ENCODE data around the gene ADNP2.
"Not testable (repeated sequence)": the region's sequence is repeated elsewhere in the genome, so short reads cannot be mapped to it uniquely, and the experiment has no call there.

The ADNP2 gene

GRCh38 chr18:80161781-80162417 lies 52.8 kb downstream of the ADNP2 start:
- Histone ChIP-seq H3K27me3 (peaks cover 40% of the 10 kb centered on the region), H3K27ac (no peak overlapping the region), H3K4me3 (ENCODE audit: low read depth in 1 of 2, low read length in 1 of 2) (no peak overlapping the region), H3K36me3 (no peaks in the 10 kb centered on the region), H3K9me3 (peaks cover 6% of the 10 kb centered on the region), H3K4me1 (ENCODE audit: control insufficient read depth in 1 of 2, insufficient read depth in 1 of 2, low read depth in 1 of 2, low read length in 1 of 2) (no peaks in the 10 kb centered on the region)
- TF ChIP-seq CTCF (IDR thresholded peaks at IDR 0.05) = no peak

GRCh38 chr18:80163183-80163582 lies 54.1 kb downstream of the ADNP2 start:
- Histone ChIP-seq H3K4me3 (ENCODE audit: low read depth in 1 of 2, low read length in 1 of 2) (no peak overlapping the region), H3K27me3 (peaks cover 49% of the 10 kb centered on the region), H3K27ac (no peak overlapping the region), H3K9me3 (peaks cover 6% of the 10 kb centered on the region), H3K4me1 (ENCODE audit: control insufficient read depth in 1 of 2, insufficient read depth in 1 of 2, low read depth in 1 of 2, low read length in 1 of 2) (no peaks in the 10 kb centered on the region), H3K36me3 (no peaks in the 10 kb centered on the region)
- TF ChIP-seq CTCF (IDR thresholded peaks at IDR 0.05) = no peak

GRCh38 chr18:80164727-80165355 lies 55.8 kb downstream of the ADNP2 start:
- not testable (repeated sequence) for H3K27ac ChIP-seq; H3K9me3 ChIP-seq; H3K4me1 ChIP-seq (ENCODE audit: control insufficient read depth in 1 of 2, insufficient read depth in 1 of 2, low read depth in 1 of 2, low read length in 1 of 2); H3K36me3 ChIP-seq; H3K4me3 ChIP-seq (ENCODE audit: low read depth in 1 of 2, low read length in 1 of 2)
- peaks cover 34% of the 10 kb centered on the region for H3K27me3 ChIP-seq

- H3K9me3 ChIP-seq = peaks cover 6% of the 10 kb centered on the region
- no peaks in the 10 kb centered on the region for H3K4me1 ChIP-seq (ENCODE audit: control insufficient read depth in 1 of 2, insufficient read depth in 1 of 2, low read depth in 1 of 2, low read length in 1 of 2)
- H3K36me3 ChIP-seq = no peaks in the 10 kb centered on the region
- H3K27me3 ChIP-seq = peaks cover 32% of the 10 kb centered on the region
- no peak overlapping the region for H3K27ac ChIP-seq
- no peak overlapping the region for H3K4me3 ChIP-seq (ENCODE audit: low read depth in 1 of 2, low read length in 1 of 2)
- no peak for TF ChIP-seq CTCF (IDR thresholded peaks at IDR 0.05)
These were observed 57.2 kb downstream of the ADNP2 start for GRCh38 chr18:80166240-80166639.

- H3K27ac ChIP-seq = no peak overlapping the region
- H3K9me3 ChIP-seq = peaks cover 6% of the 10 kb centered on the region
- no peak for TF ChIP-seq CTCF (IDR thresholded peaks at IDR 0.05)
- H3K27me3 ChIP-seq = peaks cover 32% of the 10 kb centered on the region
- no peaks in the 10 kb centered on the region for H3K4me1 ChIP-seq (ENCODE audit: control insufficient read depth in 1 of 2, insufficient read depth in 1 of 2, low read depth in 1 of 2, low read length in 1 of 2)
- H3K36me3 ChIP-seq = no peaks in the 10 kb centered on the region
- H3K4me3 ChIP-seq (ENCODE audit: low read depth in 1 of 2, low read length in 1 of 2) = no peak overlapping the region
These were observed 57.7 kb downstream of the ADNP2 start for GRCh38 chr18:80166725-80167124.

- H3K9me3 ChIP-seq = peaks cover 6% of the 10 kb centered on the region
- no peak for TF ChIP-seq CTCF (IDR thresholded peaks at IDR 0.05)
- H3K4me3 ChIP-seq (ENCODE audit: low read depth in 1 of 2, low read length in 1 of 2) = no peak overlapping the region
These were observed 58.3 kb downstream of the ADNP2 start for GRCh38 chr18:80167331-80167730.

More at GRCh38 chr18:80167331-80167730, 58.3 kb downstream of the ADNP2 start:
- H3K4me1 ChIP-seq (ENCODE audit: control insufficient read depth in 1 of 2, insufficient read depth in 1 of 2, low read depth in 1 of 2, low read length in 1 of 2) = no peaks in the 10 kb centered on the region
- peaks cover 37% of the 10 kb centered on the region for H3K27me3 ChIP-seq
- H3K27ac ChIP-seq = no peak overlapping the region
- no peaks in the 10 kb centered on the region for H3K36me3 ChIP-seq
